DMS114 treated with DMSO at 0.1 percent for 48 hours (cell line): ENCODE measurements around the gene LMCD1.

ENCODE experiments used
- DNase-seq: peaks from one replicate; lab custom pipeline; 2025; ENCODE audit not compliant: unreplicated experiment; lab: John Stamatoyannopoulos, UW

LMCD1 gene

DNA sequence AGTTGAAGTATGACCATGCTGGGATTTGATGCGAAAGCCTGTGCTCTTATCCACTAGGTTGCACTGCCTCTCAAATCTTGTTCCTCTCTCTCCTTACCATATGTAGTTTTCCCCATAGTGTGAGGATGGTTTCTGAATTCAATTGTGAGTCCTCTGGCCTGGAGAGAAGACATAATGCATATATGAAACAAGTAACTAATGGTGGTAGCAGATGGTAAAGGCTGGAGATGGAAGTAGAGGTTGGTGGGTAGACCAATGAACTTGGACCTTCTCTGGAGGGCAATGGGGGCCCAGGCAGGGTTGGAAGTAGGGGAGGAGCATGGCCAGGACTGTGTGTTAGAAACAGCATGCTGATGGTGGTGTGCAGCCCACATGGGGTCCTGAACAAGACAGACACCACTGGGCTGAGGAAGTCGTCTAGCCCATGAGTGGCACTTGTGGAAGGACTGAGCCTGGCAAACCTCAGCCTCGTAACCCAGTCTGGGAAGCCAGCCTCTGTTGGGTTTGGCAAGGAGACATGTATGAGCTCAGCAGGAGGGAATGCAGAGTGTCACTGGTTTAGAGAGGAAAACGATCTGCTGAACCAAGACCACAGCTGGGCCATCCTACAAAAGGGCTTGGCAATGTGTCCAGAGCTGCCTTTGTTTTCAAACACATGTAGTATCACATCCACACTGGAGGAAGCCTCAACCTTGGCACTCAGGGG, 18.5 kb upstream of the LMCD1 start:
- DNase-seq: no peak

DNA sequence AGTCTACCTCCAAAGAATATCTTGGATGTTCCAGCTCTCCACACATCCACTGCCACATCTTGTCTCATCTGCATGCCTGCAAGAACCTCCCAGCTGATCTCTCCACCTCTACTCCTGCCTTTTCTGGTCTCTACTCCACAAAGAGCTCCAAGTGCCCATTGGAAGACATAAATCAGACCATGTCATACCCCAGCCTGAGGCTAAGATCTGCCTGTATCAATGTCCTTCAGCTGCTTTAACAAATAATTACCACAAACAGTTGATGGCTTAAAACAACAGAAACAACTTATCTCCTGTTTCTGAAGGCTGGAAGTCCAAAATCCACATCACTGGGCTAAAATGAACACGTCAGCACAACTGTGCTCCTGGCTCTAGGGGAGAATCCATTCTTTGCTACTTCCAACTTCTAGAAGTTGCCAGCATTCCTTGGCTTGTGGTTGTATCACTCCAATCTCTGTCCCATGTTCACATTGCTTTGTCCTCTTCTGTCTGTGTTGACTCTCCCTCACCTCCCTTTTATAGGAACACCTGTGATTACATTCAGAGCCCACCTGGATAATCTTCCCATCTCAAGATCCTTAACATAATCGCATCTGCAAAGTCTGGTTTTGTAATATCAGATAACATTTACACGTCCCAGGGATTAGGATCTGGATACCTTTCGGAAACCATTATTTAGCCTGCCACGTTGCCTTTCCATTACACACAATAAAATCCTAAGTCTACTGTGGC, 17.0 kb upstream of the LMCD1 start:
- no peak for DNase-seq

GRCh38 chr3:8485141-8485870, 16.3 kb upstream of the LMCD1 start:
- DNase-seq: no peak

GRCh38 chr3:8485943-8486342, 15.7 kb upstream of the LMCD1 start:
- no peak for DNase-seq

- no peak for DNase-seq
These were observed 15.2 kb upstream of the LMCD1 start for GRCh38 chr3:8486434-8486833.

- DNase-seq: no peak
These were observed 14.7 kb upstream of the LMCD1 start for GRCh38 chr3:8486936-8487335.

- no peak for DNase-seq
These were observed 13.2 kb upstream of the LMCD1 start for GRCh38 chr3:8488411-8488810.

DNA sequence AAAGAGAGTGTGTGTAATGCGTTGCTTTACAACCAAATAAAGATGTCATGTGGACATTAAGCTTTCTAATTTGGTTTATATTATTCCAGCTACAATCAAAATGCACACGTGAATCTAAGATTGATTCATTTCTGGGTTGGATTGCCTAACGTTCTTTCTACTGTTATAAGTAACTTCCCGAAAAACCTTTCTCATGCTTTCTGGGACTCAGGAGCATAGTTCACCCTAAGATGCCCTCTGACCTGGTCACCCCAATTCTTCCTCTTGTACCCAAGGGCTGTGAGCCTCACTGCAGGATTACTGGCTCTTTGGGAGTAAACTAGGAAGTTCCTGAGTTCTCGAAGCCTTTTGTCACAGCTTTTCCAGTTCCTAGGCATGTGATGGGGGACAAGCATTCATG, 12.7 kb upstream of the LMCD1 start:
- no peak for DNase-seq

DNA sequence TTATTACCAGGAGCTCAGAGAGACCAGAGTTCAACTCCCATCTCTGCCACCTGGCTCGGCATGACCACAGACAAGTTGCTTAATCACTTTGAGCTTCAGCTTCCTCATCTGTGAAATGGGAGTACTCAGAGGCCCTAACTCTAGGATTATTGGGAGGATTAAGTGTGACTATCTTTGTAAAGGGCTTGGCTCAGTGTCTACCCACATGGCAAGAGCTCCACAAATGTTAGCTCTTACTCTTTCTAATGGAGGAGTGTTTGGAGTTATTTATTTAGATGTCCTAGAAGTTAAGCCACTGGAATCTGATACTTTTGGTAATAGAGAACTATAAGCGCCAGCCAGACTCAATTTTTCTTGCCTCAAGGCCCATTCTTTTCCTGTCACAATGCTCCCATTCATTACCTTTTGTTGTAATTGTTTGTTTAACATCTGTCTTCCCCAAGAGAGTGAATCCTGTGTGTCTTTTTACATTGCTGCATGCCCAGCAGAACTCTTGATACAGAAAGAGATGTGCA, 12.3 kb upstream of the LMCD1 start:
- no peak for DNase-seq

DNA sequence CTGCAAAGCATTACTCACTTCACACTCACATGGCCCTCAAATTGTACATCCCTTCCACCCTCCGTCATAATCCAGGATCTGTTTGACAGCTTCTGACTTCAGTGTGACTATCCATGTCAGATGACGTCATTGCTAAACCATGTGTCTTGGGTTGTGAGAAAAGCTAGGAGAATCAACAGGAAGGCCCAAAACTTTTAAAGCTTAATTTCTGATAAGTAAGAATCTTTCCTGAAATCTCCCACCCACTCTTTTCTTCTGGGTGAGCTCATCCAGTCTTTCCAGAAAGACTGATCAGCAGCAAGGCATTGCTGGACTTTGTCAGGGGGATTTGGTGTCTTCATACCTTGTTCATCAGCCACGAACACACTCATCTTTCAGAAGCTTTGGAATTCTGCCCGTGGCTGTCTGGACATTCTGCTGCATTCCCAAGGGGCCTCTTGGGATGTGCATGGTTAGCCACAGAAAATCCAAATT, 11.5 kb upstream of the LMCD1 start:
- no peak for DNase-seq

DNA sequence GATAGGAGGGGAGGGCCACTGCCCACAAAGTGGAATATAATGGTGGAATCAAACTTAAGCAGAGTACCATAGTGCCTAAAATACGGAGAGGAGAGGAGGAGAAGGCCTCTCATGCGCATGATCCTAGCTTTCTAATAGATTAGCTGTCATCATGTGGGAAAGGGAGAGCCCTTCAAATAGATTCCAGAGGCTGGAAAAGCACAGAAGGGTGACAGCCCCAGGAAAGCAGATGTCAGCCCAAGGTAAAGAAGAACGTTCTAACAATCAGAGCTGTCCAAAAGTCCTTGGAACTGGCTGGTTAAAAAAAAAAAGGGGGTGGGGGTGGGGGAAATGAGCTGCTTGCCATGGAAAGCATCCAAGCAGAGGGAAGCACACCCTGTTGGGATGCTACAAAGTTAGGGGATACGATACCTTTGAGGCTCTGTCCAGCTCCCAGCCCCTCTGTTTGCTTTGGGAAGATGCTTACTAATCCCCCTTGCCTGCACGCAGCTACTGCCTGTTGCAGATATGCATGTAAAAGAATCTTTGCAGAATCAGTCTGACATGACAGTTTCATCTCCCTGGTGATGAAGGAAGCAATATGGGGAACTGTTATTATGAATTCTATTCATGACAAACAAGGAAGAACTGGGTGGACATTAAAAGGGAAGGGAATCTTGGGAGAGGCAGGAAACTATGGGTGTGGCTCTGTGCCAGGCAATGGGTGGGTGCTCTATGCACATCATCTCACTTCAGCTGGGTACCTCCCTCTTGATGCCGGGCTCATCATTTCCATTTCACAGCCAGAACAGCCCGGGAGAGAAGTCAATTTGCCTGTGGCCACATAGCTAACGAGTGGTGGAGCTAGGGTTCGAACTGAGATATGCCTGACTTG, 10.1 kb upstream of the LMCD1 start:
- DNase-seq: no peak

- no peak for DNase-seq
These were observed 8.7 kb upstream of the LMCD1 start for GRCh38 chr3:8492744-8493511.

DNA sequence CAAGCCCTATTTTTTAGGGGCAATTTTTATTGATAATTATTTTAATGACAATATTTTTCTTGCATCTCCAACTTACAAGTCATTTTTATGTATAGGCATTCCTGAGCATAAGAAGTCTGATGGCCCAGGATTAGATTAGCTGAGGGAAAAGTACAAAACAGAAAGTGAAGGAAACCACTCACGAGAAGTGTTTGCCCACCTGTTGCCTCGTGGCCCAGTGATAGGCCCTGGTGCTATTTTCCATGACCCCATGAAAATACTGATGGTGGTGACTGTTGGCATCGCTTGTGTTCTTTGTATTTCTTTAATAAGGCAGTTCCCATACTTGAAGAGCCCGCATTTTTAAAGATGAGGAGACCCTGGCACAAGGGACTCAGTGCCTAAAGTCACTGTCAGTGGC, 7.9 kb upstream of the LMCD1 start:
- DNase-seq: no peak

- DNase-seq: no peak
These were observed 7.3 kb upstream of the LMCD1 start for GRCh38 chr3:8494327-8494726.

GRCh38 chr3:8497582-8497981, 4.0 kb upstream of the LMCD1 start:
- DNase-seq: no peak

DNA sequence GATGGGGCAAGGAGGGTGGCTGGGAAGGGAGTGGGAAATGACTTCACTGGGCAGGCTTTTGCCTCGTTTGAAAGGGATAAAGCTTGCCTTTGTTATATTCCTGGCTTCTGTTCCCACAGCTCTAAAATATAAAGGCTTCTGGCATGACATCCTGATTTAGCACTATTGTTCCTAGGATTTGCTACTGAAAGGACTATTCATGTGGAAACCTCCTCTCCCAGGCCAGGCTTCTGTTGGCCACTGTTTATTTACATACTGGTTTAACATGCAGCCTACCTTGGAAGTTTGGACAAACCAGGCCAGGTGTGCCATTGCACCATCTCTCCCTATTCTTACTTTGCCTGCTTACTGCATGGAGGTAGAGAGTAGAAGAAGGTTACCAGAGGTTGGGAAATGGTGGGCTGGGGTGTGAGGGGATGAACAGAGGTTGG, 2.4 kb upstream of the LMCD1 start:
- DNase-seq: no peak

DNA sequence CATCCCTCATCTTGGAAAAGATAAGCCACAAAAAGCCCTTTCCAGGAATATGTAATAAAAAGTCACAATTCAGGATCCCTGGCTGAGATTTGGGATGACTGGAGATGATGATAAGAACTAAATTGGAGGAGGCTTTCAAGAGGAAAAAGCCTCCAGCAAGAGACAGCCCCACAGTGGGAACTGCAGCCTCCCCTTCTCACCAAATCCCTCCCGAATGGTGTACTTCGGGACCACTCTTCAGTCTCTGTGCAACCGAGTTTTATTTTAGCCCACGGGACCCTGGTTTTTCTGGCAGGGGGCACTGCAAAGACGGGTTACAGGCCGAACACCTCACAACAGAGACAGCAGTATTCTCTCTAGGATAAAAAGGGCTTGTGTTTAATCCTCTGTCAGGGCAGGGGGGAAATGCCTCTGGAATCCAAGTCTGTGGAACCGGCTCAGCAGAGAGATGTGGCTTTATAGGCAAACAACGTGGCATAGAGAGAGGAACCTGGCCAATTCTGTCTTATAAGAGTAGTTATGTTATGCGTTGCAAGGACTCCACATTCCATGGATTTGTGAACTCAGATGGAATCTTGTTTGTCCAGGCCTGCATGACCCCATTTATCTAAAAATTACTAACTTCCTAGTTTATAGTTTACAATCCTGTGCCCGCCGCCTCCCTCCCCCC, 1.2 kb upstream of the LMCD1 start:
- DNase-seq: no peak

DNA sequence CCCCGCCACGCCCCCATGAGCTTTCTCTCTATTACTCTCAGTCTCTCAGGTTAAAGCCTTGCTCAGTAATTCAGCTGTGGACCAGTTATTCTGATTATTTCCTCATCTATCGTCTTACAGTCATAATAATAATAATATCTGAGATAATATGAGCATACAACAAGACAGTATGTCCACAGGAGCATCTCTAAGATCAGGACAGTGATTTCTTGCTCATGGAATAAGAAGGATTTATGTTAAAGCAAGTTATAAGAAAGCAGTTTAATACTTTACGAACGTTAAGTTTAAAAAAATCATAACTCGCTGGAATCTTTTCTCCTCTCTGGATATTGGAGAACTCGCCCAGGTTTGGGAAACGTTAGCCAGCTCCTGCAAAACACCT, 643 bp upstream of the LMCD1 start:
- DNase-seq: no peak

GRCh38 chr3:8503461-8503860, 1.8 kb downstream of the LMCD1 start:
- DNase-seq: no peak
